Fibroblast of the aortic adventitia (primary cell): ENCODE data around the gene RBM44. TPM values are rescaled to one million over a fixed set of nuclear protein-coding genes. Genes with fewer than 3 reads are reported as not detected.

Source experiments
- DNase-seq: peaks from one replicate; pipeline ENCODE4 v3.0.0-alpha.2; 2010; ENCODE audit warnings: low read depth
- H3K4me3 ChIP-seq: 2 replicates; pipeline ENCODE4 v1.5.1; 2011; ENCODE audit warnings: low read depth, mild to moderate bottlenecking, control low read depth, low read length, moderate library complexity
- total RNA-seq: library from RNA; depleted of rRNA; stranded (reverse); fragments of >200 nt; gene quantifications from 2 replicates; pipeline ENCODE4 v1.2.3, GENCODE V29; 2012; ENCODE audit warnings: low replicate concordance
- TF ChIP-seq, protein P1 (sequence below): IDR thresholded peaks from 2 replicates; pipeline ENCODE4 v1.5.1; 2011; ENCODE audit warnings: mild to moderate bottlenecking, low read length, control low read depth, inconsistent platforms; ENCODE audit not compliant: insufficient read depth

RBM44 gene
- total RNA-seq, 1 donor: 0.27 TPM

- no peak overlapping the region for H3K4me3 ChIP-seq
- DNase-seq: no peak
- TF ChIP-seq, protein P1, sequence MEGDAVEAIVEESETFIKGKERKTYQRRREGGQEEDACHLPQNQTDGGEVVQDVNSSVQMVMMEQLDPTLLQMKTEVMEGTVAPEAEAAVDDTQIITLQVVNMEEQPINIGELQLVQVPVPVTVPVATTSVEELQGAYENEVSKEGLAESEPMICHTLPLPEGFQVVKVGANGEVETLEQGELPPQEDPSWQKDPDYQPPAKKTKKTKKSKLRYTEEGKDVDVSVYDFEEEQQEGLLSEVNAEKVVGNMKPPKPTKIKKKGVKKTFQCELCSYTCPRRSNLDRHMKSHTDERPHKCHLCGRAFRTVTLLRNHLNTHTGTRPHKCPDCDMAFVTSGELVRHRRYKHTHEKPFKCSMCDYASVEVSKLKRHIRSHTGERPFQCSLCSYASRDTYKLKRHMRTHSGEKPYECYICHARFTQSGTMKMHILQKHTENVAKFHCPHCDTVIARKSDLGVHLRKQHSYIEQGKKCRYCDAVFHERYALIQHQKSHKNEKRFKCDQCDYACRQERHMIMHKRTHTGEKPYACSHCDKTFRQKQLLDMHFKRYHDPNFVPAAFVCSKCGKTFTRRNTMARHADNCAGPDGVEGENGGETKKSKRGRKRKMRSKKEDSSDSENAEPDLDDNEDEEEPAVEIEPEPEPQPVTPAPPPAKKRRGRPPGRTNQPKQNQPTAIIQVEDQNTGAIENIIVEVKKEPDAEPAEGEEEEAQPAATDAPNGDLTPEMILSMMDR: no peak
These were observed 11.6 kb upstream of the RBM44 start for GRCh38 chr2:237786936-237787335.

GRCh38 chr2:237790353-237790752 is 8.2 kb upstream of the RBM44 start:
- TF ChIP-seq, protein P1: no peak
- DNase-seq: peak; percentile 22

GRCh38 chr2:237791977-237792727 is 6.4 kb upstream of the RBM44 start:
- DNase-seq: peak; percentile 9
- TF ChIP-seq, protein P1: peak; percentile 31
- no peak overlapping the region for H3K4me3 ChIP-seq

More at GRCh38 chr2:237790353-237790752, 8.2 kb upstream of the RBM44 start:
- H3K4me3 ChIP-seq: no peak overlapping the region

DNA sequence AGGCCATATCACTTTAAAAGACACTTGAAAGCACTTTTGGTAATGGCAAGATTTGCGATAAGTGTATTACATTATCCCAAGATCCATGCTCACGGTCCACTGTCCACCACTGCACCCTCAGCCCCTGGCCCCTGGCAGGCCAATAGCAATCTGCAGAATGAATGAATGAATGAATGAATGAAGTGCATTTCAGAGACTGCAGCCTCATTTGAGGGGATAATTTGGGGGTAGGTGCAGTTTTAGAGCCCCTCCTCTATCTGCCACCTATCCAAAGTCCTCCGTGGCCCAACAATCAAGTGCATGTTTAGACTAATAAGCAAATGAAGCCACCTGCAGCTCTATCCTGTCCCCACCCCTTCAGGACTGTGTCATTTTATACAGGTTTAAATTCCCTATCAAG is 1.3 kb upstream of the RBM44 start:
- TF ChIP-seq, protein P1: no peak

DNA sequence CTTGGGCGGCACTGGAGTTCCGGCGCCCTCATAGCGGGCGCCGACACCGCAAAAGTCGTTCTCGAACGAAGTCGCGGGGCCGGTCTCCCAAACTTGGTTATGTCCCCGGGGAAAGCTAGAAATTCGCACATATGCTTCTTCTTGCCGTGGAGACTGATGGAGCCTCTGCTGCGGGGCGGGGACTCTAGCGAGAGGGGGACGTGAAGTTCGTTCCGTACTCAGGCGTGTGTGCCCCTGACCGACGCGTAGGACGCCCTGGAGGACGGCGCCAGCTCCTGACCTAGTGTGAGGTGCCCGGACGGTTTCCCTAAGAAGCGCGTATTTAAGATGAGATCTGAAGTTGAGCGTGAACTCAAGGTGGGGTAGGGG is 465 bp downstream of the RBM44 start:
- DNase-seq: no peak
- H3K4me3 ChIP-seq: no peak overlapping the region
- TF ChIP-seq, protein P1: no peak

More for the DNA sequence above, 1.3 kb upstream of the RBM44 start:
- no peak for DNase-seq
- no peak overlapping the region for H3K4me3 ChIP-seq

DNA sequence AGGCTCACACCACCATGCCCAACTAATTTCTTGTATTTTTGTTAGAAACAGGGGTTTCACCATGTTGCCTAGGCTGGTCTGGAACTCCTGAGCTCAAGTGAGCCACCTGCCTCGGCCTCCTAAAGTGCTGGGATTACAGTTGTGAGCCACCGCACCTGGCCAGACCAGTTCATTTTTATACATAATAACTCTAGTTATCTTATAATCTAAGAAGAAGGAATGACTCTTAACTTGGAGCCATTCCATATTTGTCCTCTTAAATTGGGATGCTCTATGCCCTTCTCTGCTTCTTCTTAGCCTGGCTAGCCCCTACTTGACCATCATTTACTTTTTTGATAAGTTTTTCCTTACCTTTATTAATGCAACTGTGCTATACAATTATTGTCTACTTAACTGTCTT is 2.9 kb downstream of the RBM44 start:
- TF ChIP-seq, protein P1: no peak
- H3K4me3 ChIP-seq: no peak overlapping the region
- DNase-seq: no peak

DNA sequence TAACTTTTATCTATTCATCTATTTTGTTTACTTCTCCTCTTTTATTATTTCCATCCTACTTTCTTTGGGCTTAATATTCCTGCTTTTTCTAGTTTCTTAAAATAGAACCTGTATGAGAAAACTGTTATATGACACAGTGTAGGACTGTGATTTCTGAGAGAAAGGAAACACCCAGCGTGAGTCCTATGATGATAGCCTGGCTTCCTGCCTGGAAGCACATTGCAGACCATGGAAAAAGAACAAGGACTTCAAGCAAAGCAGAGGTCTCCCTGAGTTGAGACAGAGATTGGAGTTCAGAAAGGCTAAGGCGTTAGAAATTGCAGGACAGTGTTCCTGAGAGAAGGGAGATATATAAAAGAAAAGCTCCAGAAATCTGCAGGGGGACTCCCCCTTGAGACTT is 7.8 kb downstream of the RBM44 start:
- TF ChIP-seq, protein P1: no peak
- no peak overlapping the region for H3K4me3 ChIP-seq
- peak; percentile 59 for DNase-seq
